HepG2 (cell line): ENCODE measurements around the gene PDE9A. TPM values are rescaled to one million over a fixed set of nuclear protein-coding genes. Genes with fewer than 3 reads are reported as not detected.

ENCODE experiments used
- FOXA3 ChIP-seq: IDR thresholded peaks from 2 replicates; pipeline ENCODE4 v1.6.1; 2016; ENCODE audit warnings: missing genetic modification reagents, missing compliant biosample characterization
- HDAC1 ChIP-seq: sonication (generic); formaldehyde crosslinking; IDR thresholded peaks from 2 replicates; pipeline ENCODE4 v1.5.1; 2020; ENCODE audit warnings: mild to moderate bottlenecking, missing genetic modification reagents
- HNF4A ChIP-seq: sonication (generic); formaldehyde crosslinking; IDR thresholded peaks from 2 replicates; pipeline ENCODE4 v1.4.0; 2020; ENCODE audit warnings: missing genetic modification reagents
- HOXA7 ChIP-seq: sonication (generic); formaldehyde crosslinking; IDR thresholded peaks from 2 replicates; pipeline ENCODE4 v1.8.1; 2022; ENCODE audit warnings: mild to moderate bottlenecking, missing genetic modification reagents, moderate library complexity
- KAT2B ChIP-seq: fragments of 150-350 bp; IDR thresholded peaks from 2 replicates; pipeline ENCODE4 v1.6.1; 2014; ENCODE audit warnings: low read depth, low read length, borderline replicate concordance
- ZFP41 ChIP-seq: sonication (generic); formaldehyde crosslinking; IDR thresholded peaks from 2 replicates; pipeline ENCODE4 v1.4.0; 2020; ENCODE audit warnings: mild to moderate bottlenecking, missing genetic modification reagents, borderline replicate concordance
- polyA plus RNA-seq, 8 experiments: library from polyadenylated mRNA; depleted of rRNA in 3 of 8; stranded (reverse) in 7 of 8; unstranded in 1 of 8; fragments of >200 nt; fragmentation: Illumina TruSeq in 4 of 8; extraction: Trizol in 4 of 8; gene quantifications; 2 replicates each; pipeline versions ENCODE4 v1.2.1 to v1.2.3, GENCODE V29; 2011 to 2016; ENCODE audit warnings: low read depth in 4 of 8, missing spikeins in 1 of 8, mixed read lengths in 1 of 8; ENCODE audit not compliant: insufficient read depth in 1 of 8
- total RNA-seq, 5 experiments: library from RNA; depleted of rRNA; stranded (reverse); fragments of >200 nt; fragmentation: Illumina TruSeq; extraction: Trizol; gene quantifications; 2 replicates each; pipeline ENCODE4 v1.2.3, GENCODE V29; 2016; ENCODE audit warnings: low read depth in 1 of 5
- TF ChIP-seq, protein P1 (sequence below): sonication (generic); formaldehyde crosslinking; IDR thresholded peaks from 2 replicates; pipeline ENCODE4 v1.5.1; 2020; ENCODE audit warnings: missing genetic modification reagents, mild to moderate bottlenecking, borderline replicate concordance
- TF ChIP-seq, protein P2 (sequence below): sonication (generic); formaldehyde crosslinking; IDR thresholded peaks from 2 replicates; pipeline ENCODE4 v1.5.0; 2020; ENCODE audit warnings: missing genetic modification reagents, mild to moderate bottlenecking, borderline replicate concordance
- TF ChIP-seq, protein P3 (sequence below): fragments of 450-650 bp; IDR thresholded peaks from 2 replicates; pipeline ENCODE4 v1.6.1; 2017
- TF ChIP-seq, protein P4 (sequence below): sonication (generic); formaldehyde crosslinking; IDR thresholded peaks from 2 replicates; pipeline ENCODE4 v1.8.0; 2022; ENCODE audit warnings: mild to moderate bottlenecking, missing genetic modification reagents, borderline replicate concordance

The PDE9A gene
- total and polyA plus RNA-seq, 2 of the 13 experiments (the other 11 are each of a cell fraction or from before 2014, with no cell fraction given), result 4.6 to 19.7 TPM

DNA sequence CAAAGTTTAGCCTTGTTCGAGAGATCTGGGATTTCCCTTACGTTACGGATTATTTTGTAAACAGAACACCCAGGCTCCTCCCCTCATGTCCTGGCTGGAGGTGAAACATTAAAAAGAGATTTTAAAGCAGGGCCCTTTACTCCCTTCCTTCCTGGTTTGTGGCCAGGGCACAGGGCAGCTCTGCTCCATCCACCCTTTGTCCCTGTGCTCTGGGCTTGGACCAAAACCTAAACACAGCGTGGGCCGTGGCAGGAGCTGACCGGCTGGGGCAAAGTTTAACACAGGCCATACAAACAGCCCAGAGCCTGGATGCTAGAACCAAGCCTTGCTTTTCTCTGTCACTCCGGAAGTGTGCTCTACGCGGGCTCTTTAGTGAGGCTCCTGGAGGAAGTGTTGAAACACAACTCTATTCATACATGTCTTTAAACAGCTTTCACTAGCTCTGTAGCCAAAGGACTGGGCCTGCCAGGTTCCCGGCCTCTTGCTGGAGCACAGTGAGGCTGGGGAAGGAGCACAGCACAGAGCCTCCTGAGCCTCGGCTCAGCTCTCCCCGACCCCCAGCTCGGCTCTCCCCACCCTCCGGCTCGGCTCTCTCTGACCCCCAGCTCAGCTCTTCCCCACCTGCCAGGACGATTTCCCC lies 84.7 kb downstream of the PDE9A start (continued):
- TF ChIP-seq, protein P1, sequence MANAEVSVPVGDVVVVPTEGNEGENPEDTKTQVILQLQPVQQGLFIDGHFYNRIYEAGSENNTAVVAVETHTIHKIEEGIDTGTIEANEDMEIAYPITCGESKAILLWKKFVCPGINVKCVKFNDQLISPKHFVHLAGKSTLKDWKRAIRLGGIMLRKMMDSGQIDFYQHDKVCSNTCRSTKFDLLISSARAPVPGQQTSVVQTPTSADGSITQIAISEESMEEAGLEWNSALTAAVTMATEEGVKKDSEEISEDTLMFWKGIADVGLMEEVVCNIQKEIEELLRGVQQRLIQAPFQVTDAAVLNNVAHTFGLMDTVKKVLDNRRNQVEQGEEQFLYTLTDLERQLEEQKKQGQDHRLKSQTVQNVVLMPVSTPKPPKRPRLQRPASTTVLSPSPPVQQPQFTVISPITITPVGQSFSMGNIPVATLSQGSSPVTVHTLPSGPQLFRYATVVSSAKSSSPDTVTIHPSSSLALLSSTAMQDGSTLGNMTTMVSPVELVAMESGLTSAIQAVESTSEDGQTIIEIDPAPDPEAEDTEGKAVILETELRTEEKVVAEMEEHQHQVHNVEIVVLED (CRISPR knock-in tag), result no peak
- TF ChIP-seq HDAC1 (CRISPR knock-in tag) (peak; percentile 76), HOXA7 (CRISPR knock-in tag) (no peak), KAT2B (no peak), HNF4A (CRISPR knock-in tag) (peak; percentile 91), FOXA3 (CRISPR knock-in tag) (peak; percentile 74), ZFP41 (no peak)
- TF ChIP-seq, protein P2, sequence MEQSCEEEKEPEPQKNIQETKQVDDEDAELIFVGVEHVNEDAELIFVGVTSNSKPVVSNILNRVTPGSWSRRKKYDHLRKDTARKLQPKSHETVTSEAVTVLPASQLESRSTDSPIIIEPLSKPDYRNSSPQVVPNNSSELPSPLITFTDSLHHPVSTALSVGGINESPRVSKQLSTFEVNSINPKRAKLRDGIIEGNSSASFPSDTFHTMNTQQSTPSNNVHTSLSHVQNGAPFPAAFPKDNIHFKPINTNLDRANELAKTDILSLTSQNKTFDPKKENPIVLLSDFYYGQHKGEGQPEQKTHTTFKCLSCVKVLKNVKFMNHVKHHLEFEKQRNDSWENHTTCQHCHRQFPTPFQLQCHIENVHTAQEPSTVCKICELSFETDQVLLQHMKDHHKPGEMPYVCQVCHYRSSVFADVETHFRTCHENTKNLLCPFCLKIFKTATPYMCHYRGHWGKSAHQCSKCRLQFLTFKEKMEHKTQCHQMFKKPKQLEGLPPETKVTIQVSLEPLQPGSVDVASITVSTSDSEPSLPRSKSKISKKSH (CRISPR knock-in tag), result no peak
- TF ChIP-seq, protein P3, sequence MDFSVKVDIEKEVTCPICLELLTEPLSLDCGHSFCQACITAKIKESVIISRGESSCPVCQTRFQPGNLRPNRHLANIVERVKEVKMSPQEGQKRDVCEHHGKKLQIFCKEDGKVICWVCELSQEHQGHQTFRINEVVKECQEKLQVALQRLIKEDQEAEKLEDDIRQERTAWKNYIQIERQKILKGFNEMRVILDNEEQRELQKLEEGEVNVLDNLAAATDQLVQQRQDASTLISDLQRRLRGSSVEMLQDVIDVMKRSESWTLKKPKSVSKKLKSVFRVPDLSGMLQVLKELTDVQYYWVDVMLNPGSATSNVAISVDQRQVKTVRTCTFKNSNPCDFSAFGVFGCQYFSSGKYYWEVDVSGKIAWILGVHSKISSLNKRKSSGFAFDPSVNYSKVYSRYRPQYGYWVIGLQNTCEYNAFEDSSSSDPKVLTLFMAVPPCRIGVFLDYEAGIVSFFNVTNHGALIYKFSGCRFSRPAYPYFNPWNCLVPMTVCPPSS, result no peak
- TF ChIP-seq, protein P4, sequence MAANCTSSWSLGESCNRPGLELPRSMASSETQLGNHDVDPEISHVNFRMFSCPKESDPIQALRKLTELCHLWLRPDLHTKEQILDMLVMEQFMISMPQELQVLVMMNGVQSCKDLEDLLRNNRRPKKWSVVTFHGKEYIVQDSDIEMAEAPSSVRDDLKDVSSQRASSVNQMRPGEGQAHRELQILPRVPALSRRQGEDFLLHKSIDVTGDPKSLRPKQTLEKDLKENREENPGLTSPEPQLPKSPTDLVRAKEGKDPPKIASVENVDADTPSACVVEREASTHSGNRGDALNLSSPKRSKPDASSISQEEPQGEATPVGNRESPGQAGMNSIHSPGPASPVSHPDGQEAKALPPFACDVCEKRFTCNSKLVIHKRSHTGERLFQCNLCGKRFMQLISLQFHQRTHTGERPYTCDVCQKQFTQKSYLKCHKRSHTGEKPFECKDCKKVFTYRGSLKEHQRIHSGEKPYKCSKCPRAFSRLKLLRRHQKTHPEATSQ (CRISPR knock-in tag), result no peak
